ENCODE data around the gene KRT72.
"Not testable (repeated sequence)": the region's sequence is repeated elsewhere in the genome, so short reads cannot be mapped to it uniquely, and the experiment has no call there.

KRT72 gene

DNA sequence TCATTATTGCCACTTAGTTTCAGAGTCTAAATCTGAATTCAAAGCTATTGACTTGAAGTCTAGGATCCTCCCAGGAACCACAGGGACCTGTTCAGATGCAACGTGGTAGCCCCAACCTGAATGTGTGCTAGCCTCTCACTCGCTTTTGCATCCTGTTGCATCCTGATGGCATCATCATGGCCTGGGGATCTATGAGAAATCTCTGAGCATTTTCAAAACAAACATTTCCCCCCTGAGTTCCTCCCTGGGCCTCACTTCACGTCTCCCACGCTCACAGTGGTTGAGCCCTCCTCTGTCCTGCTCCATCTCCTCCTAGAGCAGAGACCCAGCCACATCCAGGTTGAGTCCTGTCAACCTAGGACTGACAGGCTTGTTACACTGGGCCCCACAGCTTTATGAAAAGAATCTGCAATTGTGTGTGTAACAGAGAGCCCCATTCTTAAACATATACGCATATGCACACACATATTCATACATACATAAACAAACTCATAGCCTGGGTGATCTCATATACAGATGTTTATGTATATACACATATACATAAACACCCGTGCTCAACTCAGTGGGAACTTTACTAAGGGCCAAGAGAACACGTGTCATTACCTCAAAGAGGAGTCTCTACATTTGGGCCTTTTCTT, 5.4 kb upstream of the KRT72 start:
- no peaks in the 10 kb centered on the region for H3K9me3 Mint-ChIP-seq
- H3K4me3 Mint-ChIP-seq: no peak overlapping the region
- no peaks in the 10 kb centered on the region for H3K4me1 Mint-ChIP-seq (ENCODE audit: low read depth)
- no peaks in the 10 kb centered on the region for H3K36me3 Mint-ChIP-seq (ENCODE audit: low read depth)
- peaks cover 38% of the 10 kb centered on the region for H3K27me3 Mint-ChIP-seq
- no peak overlapping the region for H3K27ac Mint-ChIP-seq
- intact Hi-C loops (cut with micrococcal nuclease): no loop called here

DNA sequence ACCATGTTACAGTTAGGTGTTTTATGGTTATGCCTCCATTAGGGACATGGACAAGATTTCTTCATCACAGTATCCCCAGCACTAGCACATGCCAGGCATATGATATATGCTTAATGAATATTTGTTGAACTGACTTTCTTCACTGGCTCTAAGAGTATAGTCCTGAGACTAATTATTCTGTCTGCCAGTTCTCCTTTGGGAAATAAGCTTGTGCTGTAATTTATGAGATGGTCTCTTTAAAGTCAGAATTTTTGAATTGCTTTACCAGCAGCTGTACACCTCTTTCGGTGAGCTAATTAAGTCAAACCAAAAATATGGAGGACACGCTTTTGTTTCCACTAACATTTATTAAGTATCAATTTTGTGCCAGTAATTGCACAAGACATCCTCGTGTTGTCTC, 4.8 kb upstream of the KRT72 start:
- Mint-ChIP-seq H3K27ac (no peak overlapping the region), H3K4me1 (ENCODE audit: low read depth) (no peaks in the 10 kb centered on the region), H3K4me3 (no peak overlapping the region)

DNA sequence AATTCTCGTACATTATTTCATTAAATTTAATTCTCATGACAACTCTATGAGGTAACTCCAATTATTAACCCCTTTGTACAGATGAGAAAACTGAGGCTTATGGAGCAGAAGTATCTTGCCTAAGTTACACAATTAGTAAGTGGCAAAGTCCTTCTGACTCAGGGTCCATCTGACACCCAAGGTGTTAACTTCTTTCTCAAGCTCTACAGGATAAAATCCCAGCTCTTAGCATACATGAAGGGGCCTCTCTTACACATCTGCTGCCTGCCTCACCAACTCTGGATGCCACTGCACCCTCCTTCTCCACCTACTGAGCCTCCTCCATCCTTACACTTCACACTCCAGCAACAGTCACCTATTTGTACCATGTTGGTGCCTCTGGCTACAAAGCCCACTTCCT, 4.3 kb upstream of the KRT72 start:
- Mint-ChIP-seq H3K36me3 (ENCODE audit: low read depth) (no peaks in the 10 kb centered on the region), H3K27me3 (peaks cover 43% of the 10 kb centered on the region), H3K9me3 (no peaks in the 10 kb centered on the region), H3K4me1 (ENCODE audit: low read depth) (no peaks in the 10 kb centered on the region), H3K27ac (no peak overlapping the region), H3K4me3 (no peak overlapping the region)
- intact Hi-C loops (cut with micrococcal nuclease): no loop called here

More for the DNA sequence above, 4.8 kb upstream of the KRT72 start:
- intact Hi-C loops (cut with micrococcal nuclease): no loop called here
- H3K27me3 Mint-ChIP-seq: peaks cover 44% of the 10 kb centered on the region
- no peaks in the 10 kb centered on the region for H3K36me3 Mint-ChIP-seq (ENCODE audit: low read depth)
- no peaks in the 10 kb centered on the region for H3K9me3 Mint-ChIP-seq

DNA sequence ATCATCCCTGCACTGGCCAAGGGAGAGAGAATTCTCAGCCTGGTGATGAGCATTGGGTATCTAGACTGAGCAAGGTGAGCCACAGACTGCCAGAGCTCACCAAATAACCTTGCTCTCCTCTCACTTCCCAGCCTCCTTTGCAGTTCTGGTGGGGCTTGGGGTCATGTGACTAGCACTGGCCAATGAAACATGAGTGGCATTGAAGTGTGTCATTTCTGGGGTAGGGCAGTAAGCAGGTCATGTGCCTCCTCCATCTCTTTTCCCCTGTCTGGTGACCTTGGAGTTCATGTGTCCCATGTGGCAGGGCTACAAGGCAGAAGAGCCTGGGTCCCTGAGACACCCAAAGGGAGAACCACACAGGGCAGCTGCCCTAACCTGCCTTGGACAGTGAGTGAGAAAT, 3.6 kb upstream of the KRT72 start:
- Mint-ChIP-seq H3K4me3 (no peak overlapping the region), H3K36me3 (ENCODE audit: low read depth) (no peaks in the 10 kb centered on the region), H3K9me3 (no peaks in the 10 kb centered on the region), H3K27ac (no peak overlapping the region), H3K27me3 (peaks cover 44% of the 10 kb centered on the region), H3K4me1 (ENCODE audit: low read depth) (no peaks in the 10 kb centered on the region)
- intact Hi-C loops (cut with micrococcal nuclease): no loop called here

DNA sequence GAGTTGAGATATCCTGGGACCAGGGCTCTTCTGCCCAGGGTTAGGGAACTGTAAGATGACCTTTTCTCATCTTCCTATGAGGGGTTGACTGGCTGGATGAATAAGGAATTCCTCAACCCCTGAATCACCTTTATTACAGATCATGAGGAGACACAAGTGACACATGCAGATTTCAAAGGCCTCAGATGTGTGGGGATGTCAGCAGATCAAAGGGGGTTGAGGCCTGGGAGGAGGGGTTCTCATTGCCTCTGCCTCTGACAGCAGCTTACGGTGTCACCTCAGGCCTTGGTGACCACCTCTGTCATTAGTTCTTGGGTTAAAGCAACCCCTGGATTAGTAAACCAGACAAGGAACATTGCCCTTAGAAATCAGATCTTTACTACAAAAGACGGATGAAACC, 2.1 kb upstream of the KRT72 start:
- Mint-ChIP-seq H3K4me3 (no peak overlapping the region), H3K9me3 (no peaks in the 10 kb centered on the region), H3K27ac (no peak overlapping the region), H3K4me1 (ENCODE audit: low read depth) (no peaks in the 10 kb centered on the region), H3K27me3 (peaks cover 48% of the 10 kb centered on the region), H3K36me3 (ENCODE audit: low read depth) (no peaks in the 10 kb centered on the region)
- intact Hi-C loops (cut with micrococcal nuclease): no loop called here

DNA sequence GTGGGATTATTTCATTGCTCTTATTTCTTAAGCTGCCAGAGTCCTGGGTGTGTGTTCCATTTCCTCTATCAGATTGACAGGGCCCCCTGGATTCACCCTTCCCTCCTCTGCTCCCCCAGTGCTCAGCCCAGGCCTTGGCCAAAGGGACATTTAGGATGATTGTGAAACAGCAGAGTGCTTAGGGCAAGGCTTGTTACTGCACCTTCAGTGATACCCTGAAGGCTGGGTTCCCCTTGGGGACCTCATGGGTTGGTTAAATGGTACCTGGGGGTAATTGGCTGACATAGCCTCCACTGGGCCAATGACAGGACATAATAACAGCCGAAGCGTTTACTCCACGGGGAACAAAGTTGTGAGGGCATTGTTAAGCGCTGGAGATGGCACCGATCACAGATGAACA, 1.3 kb upstream of the KRT72 start:
- Mint-ChIP-seq H3K27ac (no peak overlapping the region), H3K36me3 (ENCODE audit: low read depth) (no peaks in the 10 kb centered on the region), H3K9me3 (no peaks in the 10 kb centered on the region), H3K4me1 (ENCODE audit: low read depth) (no peaks in the 10 kb centered on the region), H3K4me3 (no peak overlapping the region), H3K27me3 (peaks cover 43% of the 10 kb centered on the region)
- intact Hi-C loops (cut with micrococcal nuclease): no loop called here

DNA sequence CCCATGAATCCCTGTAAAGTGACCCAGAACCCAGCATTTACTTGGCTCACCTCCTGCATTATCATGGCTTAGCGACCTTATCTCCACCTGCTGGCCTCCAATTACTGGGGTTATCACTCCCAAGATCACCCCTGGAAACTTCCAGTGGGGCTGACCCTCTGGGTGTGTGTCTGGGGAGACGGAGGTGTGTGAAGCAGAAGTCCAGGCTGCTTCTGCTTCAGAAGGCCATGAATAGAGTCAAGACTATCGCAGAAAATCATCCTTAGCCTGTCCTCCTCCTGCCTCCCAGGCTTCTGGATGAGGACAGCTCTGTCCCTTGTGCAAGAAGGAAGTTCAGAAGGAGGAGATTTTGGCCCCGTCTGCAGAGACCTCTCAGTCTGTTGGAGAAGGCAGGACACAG, 408 bp upstream of the KRT72 start:
- no peak overlapping the region for H3K4me3 Mint-ChIP-seq
- no peak overlapping the region for H3K27ac Mint-ChIP-seq
- no peaks in the 10 kb centered on the region for H3K9me3 Mint-ChIP-seq
- peaks cover 43% of the 10 kb centered on the region for H3K27me3 Mint-ChIP-seq
- H3K4me1 Mint-ChIP-seq (ENCODE audit: low read depth): no peaks in the 10 kb centered on the region
- intact Hi-C loops (cut with micrococcal nuclease): no loop called here
- H3K36me3 Mint-ChIP-seq (ENCODE audit: low read depth): no peaks in the 10 kb centered on the region

DNA sequence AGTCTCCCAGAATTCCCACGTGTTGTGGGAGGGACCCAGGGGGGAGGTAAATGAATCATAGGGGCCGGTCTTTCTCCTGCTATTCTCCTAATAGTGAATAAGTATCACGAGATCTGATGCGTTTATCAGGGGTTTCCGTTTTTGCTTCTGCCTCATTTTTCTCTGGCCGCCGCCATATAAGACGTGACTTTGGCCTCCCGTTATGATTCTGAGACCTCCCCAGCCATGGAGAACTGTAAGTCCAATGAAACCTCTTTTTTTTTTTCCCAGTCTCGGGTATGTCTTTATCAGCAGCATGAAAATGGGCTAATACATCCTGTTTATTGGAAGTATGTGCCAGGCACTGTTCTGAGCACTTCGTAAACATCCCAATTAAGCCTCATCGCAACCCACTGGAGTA, 788 bp downstream of the KRT72 start:
- H3K27me3 Mint-ChIP-seq: peaks cover 41% of the 10 kb centered on the region
- H3K9me3 Mint-ChIP-seq: no peaks in the 10 kb centered on the region
- H3K4me1 Mint-ChIP-seq (ENCODE audit: low read depth): no peaks in the 10 kb centered on the region
- no peaks in the 10 kb centered on the region for H3K36me3 Mint-ChIP-seq (ENCODE audit: low read depth)
- no peak overlapping the region for H3K27ac Mint-ChIP-seq
- intact Hi-C loops (cut with micrococcal nuclease): no loop called here
- H3K4me3 Mint-ChIP-seq: no peak overlapping the region

DNA sequence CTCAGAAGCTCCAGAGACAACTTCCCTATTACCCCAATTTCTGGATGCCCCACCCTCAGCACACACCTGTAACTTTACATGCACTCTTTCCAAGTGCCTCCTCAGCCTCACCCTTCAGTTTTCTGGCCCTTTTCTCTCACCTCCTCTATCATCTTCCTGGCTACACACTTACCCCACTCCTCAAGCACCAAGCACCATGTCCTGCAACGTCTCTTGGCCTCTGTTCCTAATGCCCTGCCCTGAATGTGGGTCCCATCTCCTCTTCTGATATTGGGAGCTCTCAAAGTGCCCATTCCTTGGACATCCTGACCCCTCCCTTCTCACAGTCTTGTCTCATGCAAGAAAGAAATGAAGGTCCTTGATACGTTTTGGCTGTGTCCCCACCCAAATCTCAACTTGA, 1.2 kb downstream of the KRT72 start:
- Mint-ChIP-seq H3K36me3 (ENCODE audit: low read depth) (no peaks in the 10 kb centered on the region), H3K27me3 (peaks cover 41% of the 10 kb centered on the region), H3K9me3 (no peaks in the 10 kb centered on the region), H3K4me3 (no peak overlapping the region), H3K4me1 (ENCODE audit: low read depth) (no peaks in the 10 kb centered on the region), H3K27ac (no peak overlapping the region)
- intact Hi-C loops (cut with micrococcal nuclease): no loop called here

DNA sequence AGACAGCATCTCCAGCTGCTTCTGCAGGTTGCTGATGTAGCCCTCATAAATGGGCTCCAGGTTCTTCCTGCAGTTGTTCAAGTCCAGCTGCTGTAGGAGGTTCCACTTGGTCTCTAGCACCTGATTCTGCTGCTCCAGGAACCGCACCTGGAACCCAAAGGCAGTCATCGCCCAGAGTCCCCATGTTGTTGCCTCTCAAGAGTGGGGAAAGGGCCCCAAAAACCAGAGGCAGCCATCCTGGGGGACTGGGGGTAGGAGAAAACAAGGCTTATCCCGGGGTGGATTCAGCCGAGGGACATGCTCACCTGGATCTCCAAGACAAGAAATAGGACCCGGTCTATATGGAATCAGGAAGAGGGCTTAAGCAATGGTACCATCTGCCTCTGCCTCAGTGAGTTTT, 2.3 kb downstream of the KRT72 start:
- H3K27ac Mint-ChIP-seq: no peak overlapping the region
- no peak overlapping the region for H3K4me3 Mint-ChIP-seq
- no peaks in the 10 kb centered on the region for H3K36me3 Mint-ChIP-seq (ENCODE audit: low read depth)
- no peaks in the 10 kb centered on the region for H3K9me3 Mint-ChIP-seq
- no peaks in the 10 kb centered on the region for H3K4me1 Mint-ChIP-seq (ENCODE audit: low read depth)
- H3K27me3 Mint-ChIP-seq: peaks cover 41% of the 10 kb centered on the region
- intact Hi-C loops (cut with micrococcal nuclease): no loop called here

DNA sequence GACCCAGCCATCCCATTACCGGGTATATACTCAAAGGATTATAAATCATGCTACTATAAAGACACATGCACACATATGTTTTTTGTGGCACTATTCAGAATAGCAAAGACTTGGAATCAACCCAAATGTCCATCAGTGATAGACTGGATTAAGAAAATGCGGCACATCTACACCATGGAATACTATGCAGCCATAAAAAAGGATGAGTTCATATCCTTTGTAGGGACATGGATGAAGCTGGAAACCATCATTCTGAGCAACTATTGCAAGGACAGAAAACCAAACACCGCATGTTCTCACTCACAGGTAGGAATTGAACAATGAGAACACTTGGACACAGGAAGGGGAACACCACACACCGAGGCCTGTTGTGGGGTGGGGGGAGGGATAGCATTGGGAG, 7.0 kb downstream of the KRT72 start:
- H3K27ac Mint-ChIP-seq; H3K36me3 Mint-ChIP-seq (ENCODE audit: low read depth); H3K4me3 Mint-ChIP-seq; H3K9me3 Mint-ChIP-seq; intact Hi-C loops (cut with micrococcal nuclease); H3K4me1 Mint-ChIP-seq (ENCODE audit: low read depth): not testable (repeated sequence)
- H3K27me3 Mint-ChIP-seq: peaks cover 11% of the 10 kb centered on the region

DNA sequence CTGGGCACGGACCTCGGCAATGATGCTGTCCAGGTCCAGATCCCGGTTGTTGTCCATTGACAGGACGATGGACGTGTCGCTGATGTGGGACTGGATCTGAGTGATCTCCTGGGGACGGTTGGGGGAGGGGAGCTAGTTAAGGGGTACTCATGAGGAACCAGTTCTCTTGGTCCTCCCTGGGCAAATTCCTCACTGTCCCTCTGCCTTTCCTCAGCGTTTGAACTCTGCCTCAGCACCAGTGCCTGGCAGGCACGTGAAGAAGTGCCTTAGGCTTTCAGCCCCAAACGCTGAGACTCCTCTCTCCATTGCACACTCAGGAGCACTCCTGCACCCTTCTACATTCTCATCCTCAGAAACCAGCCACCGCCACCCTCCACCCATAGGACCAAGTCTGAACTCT, 9.7 kb downstream of the KRT72 start:
- Mint-ChIP-seq H3K4me3 (no peak overlapping the region), H3K27me3 (peaks cover 4% of the 10 kb centered on the region), H3K36me3 (ENCODE audit: low read depth) (no peaks in the 10 kb centered on the region), H3K9me3 (no peaks in the 10 kb centered on the region), H3K27ac (no peak overlapping the region), H3K4me1 (ENCODE audit: low read depth) (no peaks in the 10 kb centered on the region)
- intact Hi-C loops (cut with micrococcal nuclease): no loop called here

DNA sequence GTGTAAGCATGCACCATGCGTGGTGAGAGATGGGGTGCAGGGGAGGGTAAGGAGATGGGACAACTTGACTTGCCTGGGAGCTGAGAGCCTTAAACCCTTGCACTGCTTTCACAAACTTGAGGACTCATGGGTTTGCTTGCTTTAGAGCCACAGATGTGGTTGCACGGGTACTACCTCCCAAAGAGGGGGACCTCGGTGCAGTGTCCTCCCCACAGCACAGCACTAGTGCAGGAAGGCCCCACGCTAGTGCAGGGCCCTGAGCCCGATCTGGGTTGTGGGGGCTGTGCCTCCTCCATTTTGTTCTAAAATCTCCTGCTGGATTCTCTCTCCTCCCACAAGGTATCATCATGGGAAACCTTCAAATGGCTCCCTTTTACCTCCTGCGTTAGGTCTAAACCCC, 11.2 kb downstream of the KRT72 start:
- H3K9me3 Mint-ChIP-seq: no peaks in the 10 kb centered on the region
- H3K4me3 Mint-ChIP-seq: no peak overlapping the region
- intact Hi-C loops (cut with micrococcal nuclease): no loop called here
- no peak overlapping the region for H3K27ac Mint-ChIP-seq
- H3K27me3 Mint-ChIP-seq: peaks cover 4% of the 10 kb centered on the region
- peaks cover 5% of the 10 kb centered on the region for H3K4me1 Mint-ChIP-seq (ENCODE audit: low read depth)
- H3K36me3 Mint-ChIP-seq (ENCODE audit: low read depth): no peaks in the 10 kb centered on the region

DNA sequence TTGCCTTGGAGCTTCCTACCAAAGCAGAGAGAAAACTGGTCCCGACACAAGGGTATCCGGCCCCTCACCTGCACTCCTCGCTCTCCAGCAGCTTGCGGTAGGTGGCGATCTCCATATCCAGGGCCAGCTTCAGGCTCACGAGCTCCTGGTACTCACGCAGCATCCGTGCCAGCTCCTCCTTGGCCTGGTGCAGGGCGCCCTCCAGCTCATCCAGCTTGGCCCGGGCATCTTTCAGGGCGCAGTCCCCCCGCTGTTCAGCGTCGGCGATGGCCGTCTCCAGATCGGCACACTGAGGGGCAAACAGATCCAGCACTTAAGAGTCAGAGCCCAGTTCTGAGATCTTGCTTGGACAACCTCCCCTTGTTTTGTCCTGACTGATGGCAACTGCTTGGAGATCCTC, 13.7 kb downstream of the KRT72 start:
- no peaks in the 10 kb centered on the region for H3K9me3 Mint-ChIP-seq
- no peaks in the 10 kb centered on the region for H3K36me3 Mint-ChIP-seq (ENCODE audit: low read depth)
- intact Hi-C loops (cut with micrococcal nuclease): loop anchor here (10.0 kb wide), 1 partner anchor 213 kb away; no protein-coding TSS in a partner anchor
- peaks cover 8% of the 10 kb centered on the region for H3K4me1 Mint-ChIP-seq (ENCODE audit: low read depth)
- no peak overlapping the region for H3K4me3 Mint-ChIP-seq
- H3K27ac Mint-ChIP-seq: no peak overlapping the region
- H3K27me3 Mint-ChIP-seq: peaks cover 7% of the 10 kb centered on the region

DNA sequence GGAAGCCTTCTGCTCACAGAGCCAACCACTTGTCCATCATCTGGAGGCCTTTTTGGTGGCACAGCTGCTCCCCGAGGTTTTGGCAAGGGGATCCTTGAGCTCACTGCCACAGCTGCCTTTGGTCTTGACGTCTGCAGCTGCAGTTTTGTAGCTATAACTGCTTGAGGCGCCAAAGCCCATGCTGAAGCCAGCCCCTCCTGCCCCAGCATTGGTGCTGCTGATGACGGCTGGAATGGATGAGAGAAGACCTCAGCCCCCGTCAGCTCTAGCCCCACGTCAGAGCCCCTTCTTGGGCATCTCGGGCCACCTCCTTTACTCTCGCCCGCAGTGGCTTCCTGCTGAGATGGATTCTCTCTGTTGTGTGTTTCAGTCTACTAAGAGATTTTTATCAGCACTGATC, 15.3 kb downstream of the KRT72 start:
- Mint-ChIP-seq H3K9me3 (no peaks in the 10 kb centered on the region), H3K4me1 (ENCODE audit: low read depth) (peaks cover 8% of the 10 kb centered on the region), H3K36me3 (ENCODE audit: low read depth) (no peaks in the 10 kb centered on the region), H3K4me3 (no peak overlapping the region), H3K27me3 (peaks cover 12% of the 10 kb centered on the region), H3K27ac (no peak overlapping the region)
- intact Hi-C loops (cut with micrococcal nuclease): loop anchor here (10.0 kb wide), 1 partner anchor 211 kb away; no protein-coding TSS in a partner anchor

All from dendritic cell treated with granulocyte-macrophage colony-stimulating factor and Interleukin-4, amounts not matched to agents 40 ng/mL and 50 ng/mL, for 4 days (primary cell).